Epithelial cell of esophagus (primary cell): Measurements from ENCODE around the gene PAX5.

Experiments
- DNase-seq: peaks from one replicate; pipeline ENCODE4 v3.0.0; 2010; ENCODE audit warnings: low read depth
- H3K4me3 ChIP-seq: 2 replicates; pipeline ENCODE4 v1.5.1; 2011; ENCODE audit warnings: mild to moderate bottlenecking, low read length, control low read depth
- TF ChIP-seq, protein P1 (sequence below): IDR thresholded peaks from 2 replicates; pipeline ENCODE4 v1.5.1; 2011; ENCODE audit warnings: low read depth, mild to moderate bottlenecking, low read length, control low read depth, inconsistent platforms; ENCODE audit not compliant: insufficient read depth; ENCODE audit errors: missing control alignments

The PAX5 gene

DNA sequence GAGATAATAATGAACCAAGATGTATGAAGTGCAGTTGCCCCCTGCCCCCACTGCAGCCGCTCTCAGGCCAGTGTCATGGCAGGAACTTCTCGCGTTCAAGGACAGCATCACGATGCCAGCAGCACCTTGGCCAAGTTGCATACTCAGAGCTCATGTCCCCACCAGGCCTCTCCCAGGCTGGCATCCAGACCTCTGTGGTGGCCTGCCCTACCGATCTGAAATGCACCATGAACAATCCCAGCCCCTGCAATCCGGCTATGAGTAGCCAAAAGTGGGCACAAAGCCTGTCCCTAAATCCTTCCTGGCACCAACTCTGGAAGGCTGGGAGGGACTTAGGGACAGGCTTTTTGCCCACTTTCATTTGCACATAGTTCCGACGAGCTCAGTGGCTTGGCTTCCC lies 140.9 kb downstream of the PAX5 start:
- DNase-seq = no peak
- TF ChIP-seq, protein P1, sequence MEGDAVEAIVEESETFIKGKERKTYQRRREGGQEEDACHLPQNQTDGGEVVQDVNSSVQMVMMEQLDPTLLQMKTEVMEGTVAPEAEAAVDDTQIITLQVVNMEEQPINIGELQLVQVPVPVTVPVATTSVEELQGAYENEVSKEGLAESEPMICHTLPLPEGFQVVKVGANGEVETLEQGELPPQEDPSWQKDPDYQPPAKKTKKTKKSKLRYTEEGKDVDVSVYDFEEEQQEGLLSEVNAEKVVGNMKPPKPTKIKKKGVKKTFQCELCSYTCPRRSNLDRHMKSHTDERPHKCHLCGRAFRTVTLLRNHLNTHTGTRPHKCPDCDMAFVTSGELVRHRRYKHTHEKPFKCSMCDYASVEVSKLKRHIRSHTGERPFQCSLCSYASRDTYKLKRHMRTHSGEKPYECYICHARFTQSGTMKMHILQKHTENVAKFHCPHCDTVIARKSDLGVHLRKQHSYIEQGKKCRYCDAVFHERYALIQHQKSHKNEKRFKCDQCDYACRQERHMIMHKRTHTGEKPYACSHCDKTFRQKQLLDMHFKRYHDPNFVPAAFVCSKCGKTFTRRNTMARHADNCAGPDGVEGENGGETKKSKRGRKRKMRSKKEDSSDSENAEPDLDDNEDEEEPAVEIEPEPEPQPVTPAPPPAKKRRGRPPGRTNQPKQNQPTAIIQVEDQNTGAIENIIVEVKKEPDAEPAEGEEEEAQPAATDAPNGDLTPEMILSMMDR = no peak
- no peak overlapping the region for H3K4me3 ChIP-seq

DNA sequence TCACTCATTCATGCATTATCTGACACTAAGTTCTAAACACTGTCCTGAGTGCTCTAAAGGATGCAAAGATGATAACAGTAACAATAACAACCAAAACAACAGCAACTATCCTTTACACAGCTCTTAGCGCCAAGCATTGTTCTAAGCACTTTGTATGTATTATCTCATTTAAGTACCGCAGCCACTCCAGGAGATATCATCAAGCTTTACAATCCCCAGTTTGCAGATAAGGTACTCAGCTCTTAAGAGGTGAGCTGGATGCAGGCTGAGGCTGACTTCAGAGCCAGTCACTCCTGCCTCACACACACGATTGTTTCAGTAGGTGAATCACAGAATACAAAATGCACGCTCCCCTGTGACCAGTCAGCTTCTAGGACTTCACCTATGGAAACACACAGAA lies 141.8 kb downstream of the PAX5 start:
- DNase-seq = peak; percentile 73
- no peak overlapping the region for H3K4me3 ChIP-seq
- TF ChIP-seq, protein P1 = no peak

DNA sequence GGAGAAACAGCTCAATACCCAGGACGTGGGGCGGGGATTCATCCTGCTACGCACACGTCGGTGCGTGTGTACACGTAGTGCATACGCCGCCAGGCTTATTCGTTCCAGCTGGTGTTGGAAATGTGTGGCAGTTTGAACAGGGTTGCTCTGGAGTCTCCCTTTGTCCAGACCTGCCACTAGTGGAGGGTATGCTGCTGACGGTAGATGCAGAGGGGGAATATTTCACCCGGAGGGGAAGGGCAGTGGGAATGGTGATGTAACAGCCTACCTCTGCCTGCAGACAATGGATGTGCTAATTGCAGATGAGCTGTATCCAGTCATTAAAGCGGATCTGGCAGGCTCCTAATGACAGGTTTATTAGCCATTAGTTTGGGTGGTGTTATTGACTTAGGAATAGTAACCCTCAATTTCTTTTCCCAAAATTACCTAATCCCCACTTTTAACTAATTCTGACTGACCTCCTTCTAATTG lies 142.7 kb downstream of the PAX5 start:
- peak; percentile 21 for DNase-seq
- H3K4me3 ChIP-seq = no peak overlapping the region
- TF ChIP-seq, protein P1 = no peak

DNA sequence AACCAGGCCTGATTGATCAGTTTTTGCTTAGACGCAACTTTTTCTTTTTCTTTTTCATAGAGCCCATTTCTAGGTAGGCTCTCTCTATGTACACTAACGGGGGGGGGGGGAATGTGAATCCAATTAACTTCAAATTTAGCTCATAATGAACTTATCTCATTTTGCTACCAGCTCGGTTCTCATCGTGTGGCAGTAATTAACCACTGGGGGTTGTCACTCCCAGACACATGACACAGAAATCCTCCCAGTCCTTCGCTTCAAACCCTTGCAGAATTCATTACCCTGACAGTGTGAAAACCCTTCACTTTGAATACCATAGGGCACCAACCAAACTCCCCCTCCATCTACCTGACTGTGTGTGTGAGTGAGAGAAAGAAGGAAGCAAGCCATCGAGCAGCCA lies 144.2 kb downstream of the PAX5 start:
- no peak overlapping the region for H3K4me3 ChIP-seq
- DNase-seq = no peak
- TF ChIP-seq, protein P1 = no peak

DNA sequence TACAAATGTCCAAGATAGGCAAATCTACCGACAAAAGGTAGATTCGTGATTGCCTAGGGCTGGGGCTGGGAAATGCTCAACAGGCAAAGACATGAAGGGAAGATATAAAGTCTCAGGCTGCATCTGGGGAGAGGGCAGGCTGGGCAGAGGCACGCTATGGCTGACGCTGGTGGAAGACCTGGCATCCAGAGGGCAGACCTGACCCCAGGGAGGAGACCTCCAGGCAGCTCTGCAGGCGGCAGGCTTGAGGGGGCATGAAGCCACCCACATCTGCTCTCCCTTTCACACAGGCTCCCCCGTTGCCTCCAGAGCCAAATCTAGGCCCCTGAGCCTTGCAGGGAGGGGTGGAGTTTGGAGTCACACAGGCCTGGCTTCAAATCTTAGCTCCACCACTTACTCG lies 145.5 kb downstream of the PAX5 start:
- no peak for DNase-seq
- TF ChIP-seq, protein P1 = no peak
- no peak overlapping the region for H3K4me3 ChIP-seq

DNA sequence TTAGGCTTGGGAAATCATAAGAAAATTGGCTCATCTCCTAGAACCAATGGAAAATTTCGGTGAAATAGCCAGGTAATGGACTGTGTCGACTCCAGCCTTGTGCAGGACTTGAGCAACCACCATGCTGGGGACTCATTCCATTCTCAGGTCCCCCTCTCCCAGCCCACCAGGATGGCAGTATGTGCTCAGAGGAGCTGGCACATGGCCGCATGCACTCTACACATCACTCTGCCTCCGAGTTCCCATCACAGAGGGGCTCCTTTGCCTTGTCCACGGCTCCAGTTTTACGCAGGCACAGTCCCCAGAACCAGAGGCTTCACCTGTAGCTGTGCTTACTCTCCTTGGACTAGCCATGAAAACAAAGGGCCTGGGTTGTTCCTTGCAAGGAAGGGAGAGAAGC lies 149.3 kb downstream of the PAX5 start:
- DNase-seq = no peak
- TF ChIP-seq, protein P1 = no peak
- H3K4me3 ChIP-seq = no peak overlapping the region

DNA sequence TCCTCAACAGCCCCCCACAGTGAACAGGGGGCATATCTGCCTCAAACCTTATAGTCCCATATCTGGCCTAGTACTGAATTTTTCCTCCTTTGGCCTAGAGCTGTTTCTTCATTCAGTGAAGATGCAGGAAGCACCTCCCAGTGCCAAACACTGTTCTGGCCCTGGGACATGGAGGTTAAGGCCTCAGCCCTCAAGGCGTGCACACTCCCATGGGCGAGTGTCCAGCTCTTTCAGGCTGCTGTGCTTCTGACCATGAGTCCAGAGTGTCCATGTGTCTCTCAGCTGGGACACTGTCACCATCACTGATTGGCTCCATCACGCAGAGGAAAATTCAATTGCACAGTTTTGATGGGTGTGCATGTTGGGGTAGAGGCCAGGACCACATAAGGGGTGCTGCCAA lies 151.5 kb downstream of the PAX5 start:
- TF ChIP-seq, protein P1 = no peak
- no peak for DNase-seq
- no peak overlapping the region for H3K4me3 ChIP-seq
